Mesodermal cell (in vitro differentiated cells): ENCODE data around the gene ZIC1. TPM values are rescaled to one million over a fixed set of nuclear protein-coding genes. Genes with fewer than 3 reads are reported as not detected.
A peak's percentile ranks its signal among the peaks of the same experiment; 100 is the strongest.

Source experiments
- H3K27ac ChIP-seq: 2 replicates; pipeline ENCODE4 v1.7.0; 2013; ENCODE audit warnings: mild to moderate bottlenecking, low read depth, low read length, moderate library complexity; ENCODE audit not compliant: severe bottlenecking
- H3K36me3 ChIP-seq: 2 replicates; pipeline ENCODE4 v1.7.1; 2013; ENCODE audit warnings: mild to moderate bottlenecking, low read length, moderate library complexity; ENCODE audit not compliant: control insufficient read depth, insufficient read depth
- H3K4me1 ChIP-seq: one replicate; pipeline ENCODE4 v1.7.1; 2013; ENCODE audit warnings: mild to moderate bottlenecking, low read length; ENCODE audit not compliant: insufficient read depth, control insufficient read depth, poor library complexity, severe bottlenecking
- H3K4me3 ChIP-seq: 2 replicates; pipeline ENCODE4 v1.7.0; 2013; ENCODE audit warnings: low read length, control low read depth, mild to moderate bottlenecking; ENCODE audit not compliant: insufficient read depth, poor library complexity, severe bottlenecking; ENCODE audit errors: extremely low read depth
- H3K9me3 ChIP-seq: 2 replicates; pipeline ENCODE4 v1.7.1; 2013; ENCODE audit warnings: mild to moderate bottlenecking, low read length, moderate library complexity; ENCODE audit not compliant: control insufficient read depth
- WGBS, 2 experiments: methylation state at CpG; one replicate each; pipeline ENCODE4 v1.1.5; 2013; ENCODE audit warnings: missing lambda C conversion rate in 2 of 2; ENCODE audit not compliant: insufficient coverage in 2 of 2; 5-methylcytosine and 5-hydroxymethylcytosine counted together
- polyA plus RNA-seq, 2 experiments: library from polyadenylated mRNA; stranded (reverse); fragments of 50-300 nt; gene quantifications; one replicate each; pipeline ENCODE4 v1.2.3, GENCODE V29; 2013

Gene ZIC1
- 16.1 TPM for polyA plus RNA-seq (2013, experiment 1 of 2)
- 15.2 TPM for polyA plus RNA-seq (2013, experiment 2 of 2)

DNA sequence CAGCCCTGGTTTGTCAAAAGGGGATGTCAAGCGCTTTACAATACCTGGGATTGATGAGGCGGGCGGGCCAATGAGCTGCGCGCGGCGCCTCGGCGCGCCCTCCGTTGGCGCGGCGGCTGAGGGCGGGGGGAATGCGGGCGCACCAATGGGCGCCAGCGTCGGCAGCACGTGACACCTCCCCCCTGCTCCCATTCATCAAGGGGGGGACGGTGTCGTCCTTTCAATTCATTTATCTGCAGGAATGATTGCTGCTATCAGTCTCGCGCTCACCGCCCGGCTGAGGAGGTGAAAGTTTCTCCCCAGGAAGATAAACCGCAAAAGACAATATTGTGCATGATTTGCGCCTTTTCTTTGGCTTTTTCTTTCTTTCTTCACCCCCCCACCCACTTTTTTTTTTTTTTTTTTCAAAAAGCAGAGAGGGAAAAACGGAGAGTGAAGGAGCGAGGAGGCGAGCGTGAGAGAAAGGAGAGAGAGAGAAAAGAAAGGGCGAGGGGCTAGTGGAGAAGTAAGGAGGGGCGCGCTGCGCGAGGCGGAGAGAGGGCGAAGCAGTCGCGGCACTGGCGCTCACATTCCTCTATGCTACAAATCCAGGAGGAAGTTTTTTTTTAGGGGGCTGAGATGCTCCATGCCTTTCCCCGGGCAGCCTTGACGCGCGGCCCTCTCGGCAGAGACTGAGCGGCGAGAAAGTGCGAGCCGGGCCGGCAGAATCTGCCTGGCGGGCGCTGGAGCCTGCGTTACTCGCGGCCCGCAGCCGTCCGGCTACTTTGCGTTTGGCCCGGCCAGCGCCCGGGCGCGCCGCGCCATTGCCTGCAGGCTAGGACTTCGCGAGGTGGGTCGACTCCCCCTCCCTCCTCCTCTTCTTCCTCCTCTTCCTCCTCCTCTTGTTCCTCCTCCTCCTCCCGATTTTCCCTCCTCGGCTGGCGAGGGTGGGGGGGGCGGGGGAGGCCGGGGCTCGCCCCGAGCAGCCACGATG, at the start of gene ZIC1:
Gene ZIC1, plus strand, starts transcription at position 223 of the 973 bp plus-strand sequence. Its CDS starts 748 bp downstream, at position 971.
- Histone ChIP-seq H3K4me1 (no peaks in the 10 kb centered on the region), H3K27ac (peak within 1 kb of the TSS; percentile 48), H3K36me3 (no peaks in the 10 kb centered on the region), H3K4me3 (peak within 1 kb of the TSS; percentile 26), H3K9me3 (no peaks in the 10 kb centered on the region)
- WGBS, 2 experiments: 0 to 2% methylated on average over 34 to 49 of the region's 80 CpGs

DNA sequence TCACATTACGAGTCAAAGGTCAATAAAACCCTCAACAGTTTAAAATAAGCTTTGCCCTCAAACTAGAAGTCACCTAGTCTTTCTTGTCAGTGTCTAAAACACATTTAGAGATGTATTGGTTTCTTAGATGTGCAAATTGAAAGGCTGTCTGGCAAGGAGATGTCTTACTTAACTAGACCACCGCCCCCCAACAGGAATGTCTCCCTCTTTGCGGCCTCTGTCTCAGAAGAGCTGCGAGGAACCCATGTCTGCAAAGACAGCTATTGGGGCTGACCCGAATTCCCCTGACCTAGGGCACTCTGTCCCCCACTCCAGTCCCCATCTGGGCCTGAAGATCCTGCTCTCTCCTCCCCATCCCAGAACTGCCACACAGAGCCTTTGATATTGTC, 49.1 kb upstream of the ZIC1 start:
- H3K4me1 ChIP-seq: no peaks in the 10 kb centered on the region
- H3K9me3 ChIP-seq: no peaks in the 10 kb centered on the region
- no peak overlapping the region for H3K4me3 ChIP-seq
- no peak overlapping the region for H3K27ac ChIP-seq
- no peaks in the 10 kb centered on the region for H3K36me3 ChIP-seq
- WGBS, 2 experiments: 8 to 18% methylated on average over 2 to 5 of the region's 5 CpGs

DNA sequence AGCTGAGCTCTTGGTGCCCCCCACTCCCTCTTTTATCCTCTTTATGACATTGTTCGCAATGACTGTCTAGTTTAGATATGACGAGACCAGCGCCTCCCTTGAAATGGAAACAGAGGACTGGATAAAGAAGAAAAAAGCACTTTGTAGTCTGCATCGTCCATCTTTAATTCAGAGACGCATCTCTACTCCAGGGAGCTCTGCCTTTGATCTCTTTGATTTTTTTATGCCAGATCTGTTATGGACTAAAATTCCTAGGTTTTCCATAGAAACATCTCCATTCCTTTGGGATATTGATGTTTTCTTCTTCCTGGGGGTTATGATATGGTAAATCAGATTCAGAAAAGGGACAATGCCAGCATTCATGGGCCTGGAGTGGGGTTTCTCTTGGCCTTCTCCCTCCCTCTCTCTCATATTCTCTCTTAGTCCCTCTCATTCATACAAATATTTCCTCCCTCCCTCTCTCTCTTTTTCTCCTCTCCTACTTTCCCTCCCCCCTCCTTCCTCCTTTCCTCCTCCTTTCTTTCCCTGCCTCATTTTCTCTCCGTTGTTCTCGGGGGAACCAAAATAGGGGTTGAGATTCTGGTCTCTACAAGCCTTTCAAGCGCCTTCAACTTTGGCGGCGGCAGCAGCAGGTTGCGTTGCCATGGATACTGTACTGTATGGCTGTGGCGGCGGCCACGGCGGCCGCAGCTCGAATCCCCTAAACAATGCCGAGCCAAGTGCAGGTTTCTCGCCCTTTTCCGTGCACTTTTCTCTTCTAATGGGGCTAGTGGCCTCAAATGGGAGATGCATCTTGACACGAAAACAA, 48.3 kb upstream of the ZIC1 start:
- H3K36me3 ChIP-seq: no peaks in the 10 kb centered on the region
- H3K9me3 ChIP-seq: no peaks in the 10 kb centered on the region
- no peak overlapping the region for H3K4me3 ChIP-seq
- H3K27ac ChIP-seq: no peak overlapping the region
- WGBS, 2 experiments: 11 to 14% methylated on average over 16 to 19 of the region's 21 CpGs
- no peaks in the 10 kb centered on the region for H3K4me1 ChIP-seq

DNA sequence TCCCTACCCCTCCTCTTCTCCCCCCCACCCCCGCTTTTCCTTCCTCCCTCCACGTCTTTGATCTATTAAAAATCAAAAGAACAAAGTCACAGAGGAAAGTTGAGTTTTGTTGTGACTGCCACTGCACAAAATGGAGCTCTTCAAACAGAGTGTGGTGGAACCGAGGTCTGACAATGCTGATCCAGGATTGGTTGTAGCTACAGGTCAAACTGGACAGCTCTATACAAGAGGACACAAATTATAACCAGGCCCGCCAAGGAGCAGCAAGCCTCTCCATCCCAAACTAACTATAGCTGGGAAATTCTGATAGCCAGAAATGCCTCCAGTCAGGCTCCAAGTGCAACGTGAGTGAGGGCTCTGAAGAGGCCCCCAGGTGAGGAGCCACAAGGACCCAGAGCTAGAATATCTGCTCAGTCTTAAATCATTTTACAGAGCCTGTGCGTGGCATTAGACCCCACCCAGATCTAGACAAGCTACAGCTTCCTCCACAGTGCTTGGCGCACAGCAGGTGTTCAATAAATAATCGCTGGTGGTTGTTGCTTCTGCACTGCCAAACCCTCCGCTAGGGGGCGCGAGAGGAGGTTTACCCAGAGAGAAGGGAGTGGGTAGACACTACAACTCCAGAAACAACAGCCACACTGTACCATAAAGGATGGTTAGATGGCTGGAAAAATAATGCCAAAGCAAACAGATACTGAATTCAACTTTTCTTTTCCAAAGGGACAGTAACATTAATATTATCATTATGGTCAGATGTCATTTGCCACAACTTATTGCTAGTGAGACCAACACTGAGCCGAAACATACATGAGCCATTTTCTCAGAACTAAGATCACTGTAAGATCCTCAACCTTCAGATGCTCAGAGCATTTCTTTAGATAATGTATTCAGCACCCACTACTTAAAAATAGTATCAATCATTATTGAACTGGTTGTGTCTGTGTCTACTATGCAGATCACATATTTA, 47.4 kb upstream of the ZIC1 start:
- Histone ChIP-seq H3K36me3 (no peaks in the 10 kb centered on the region), H3K4me3 (no peak overlapping the region), H3K27ac (no peak overlapping the region), H3K9me3 (no peaks in the 10 kb centered on the region), H3K4me1 (no peaks in the 10 kb centered on the region)
- WGBS, 2 experiments: 8 to 31% methylated on average over 3 to 4 of the region's 12 CpGs

DNA sequence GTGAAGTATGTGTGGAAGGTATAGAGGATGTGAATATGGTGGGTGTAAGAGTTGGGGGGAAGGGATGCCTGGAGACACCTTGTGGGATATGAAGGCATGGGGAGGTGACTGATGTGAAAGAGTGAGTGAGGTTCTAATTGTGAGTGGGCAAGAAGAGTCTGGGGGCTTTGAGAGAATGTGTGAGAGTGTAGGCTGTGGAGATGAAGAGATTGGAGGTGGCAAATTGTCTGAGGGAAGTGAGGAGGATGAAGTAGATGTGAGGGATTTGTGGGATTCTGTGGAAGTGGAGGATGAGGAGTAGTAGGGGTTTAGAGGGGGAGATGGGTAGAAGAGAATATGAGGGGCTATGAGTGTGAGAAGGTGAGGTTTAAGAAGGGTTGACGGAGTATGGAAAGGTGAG, 44.4 kb upstream of the ZIC1 start:
- H3K9me3 ChIP-seq: no peaks in the 10 kb centered on the region
- H3K4me3 ChIP-seq: no peak overlapping the region
- no peaks in the 10 kb centered on the region for H3K4me1 ChIP-seq
- H3K36me3 ChIP-seq: no peaks in the 10 kb centered on the region
- H3K27ac ChIP-seq: no peak overlapping the region
- 40 to 50% methylated on average over 1 of the region's 1 CpG for WGBS, 2 experiments

DNA sequence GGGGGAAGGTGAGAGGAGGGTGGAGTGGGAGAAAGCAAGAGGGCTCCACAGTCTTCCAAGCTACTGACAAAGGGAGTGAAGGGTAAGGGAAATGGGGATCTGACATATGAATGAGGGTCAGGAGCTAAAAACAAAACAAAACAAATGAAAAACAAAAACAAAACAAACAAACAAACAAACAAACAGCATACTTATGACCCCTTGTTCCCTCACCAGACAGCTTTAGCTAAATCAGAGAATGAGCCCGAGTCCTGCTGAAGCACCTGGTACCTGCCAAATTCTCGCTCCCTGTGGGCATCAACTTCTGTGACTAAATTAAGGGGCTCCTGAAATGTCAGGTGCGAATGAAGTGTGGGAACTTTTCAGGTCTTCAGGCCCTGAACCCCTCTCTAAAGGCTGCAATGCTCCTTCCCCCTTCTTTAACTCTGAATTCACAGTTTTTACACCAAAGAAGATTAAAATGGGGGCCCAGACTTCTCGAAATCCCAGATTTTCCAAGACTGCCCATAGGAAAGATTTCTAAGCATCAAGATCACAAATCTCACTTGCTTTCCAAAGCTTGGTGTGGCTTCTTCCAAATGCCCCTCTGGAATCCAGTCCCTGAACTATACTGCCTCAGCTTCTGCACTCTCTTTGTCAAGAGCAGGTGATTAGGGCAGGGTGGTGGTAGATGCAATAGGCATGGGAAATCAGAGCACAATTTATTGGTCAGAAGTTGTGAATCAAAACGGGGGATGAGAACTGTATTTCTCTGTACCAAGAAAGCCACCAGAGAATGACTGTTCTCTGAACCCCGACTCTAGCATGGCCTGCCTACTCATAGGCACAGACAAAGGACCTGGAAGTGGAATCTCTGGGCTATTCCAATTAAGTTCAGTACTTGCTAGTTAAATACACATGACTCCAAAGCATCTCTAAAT, 43.7 kb upstream of the ZIC1 start:
- Histone ChIP-seq H3K4me1 (no peaks in the 10 kb centered on the region), H3K36me3 (no peaks in the 10 kb centered on the region), H3K27ac (no peak overlapping the region), H3K9me3 (no peaks in the 10 kb centered on the region), H3K4me3 (no peak overlapping the region)
- WGBS, 2 experiments: 68 to 75% methylated on average over 1 to 5 of the region's 6 CpGs

DNA sequence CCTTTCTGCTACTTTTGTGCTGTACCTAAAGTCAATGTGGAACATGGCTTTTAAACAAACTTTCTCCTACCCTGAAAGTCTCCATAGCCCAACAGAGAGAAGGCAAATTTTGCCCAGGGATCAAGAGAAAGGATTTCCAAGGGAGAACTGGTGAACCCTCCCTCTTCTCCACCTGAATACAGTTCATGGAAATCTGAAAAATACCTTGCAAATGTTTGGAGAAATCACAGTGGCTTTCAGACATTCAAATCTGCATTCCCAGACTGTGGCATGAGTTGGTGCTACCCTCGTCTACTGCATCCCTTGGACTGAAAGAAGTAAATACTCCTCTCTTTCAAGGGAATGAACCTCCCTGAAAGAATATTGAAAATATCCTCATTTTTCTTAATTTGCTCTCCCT, 41.5 kb upstream of the ZIC1 start:
- H3K36me3 ChIP-seq: no peaks in the 10 kb centered on the region
- H3K4me3 ChIP-seq: no peak overlapping the region
- no peak overlapping the region for H3K27ac ChIP-seq
- 0% methylated on average over 1 of the region's 1 CpG; no CpG with 5 or more reads in 1 of the 2 experiments for WGBS, 2 experiments
- no peaks in the 10 kb centered on the region for H3K4me1 ChIP-seq
- H3K9me3 ChIP-seq: no peaks in the 10 kb centered on the region

DNA sequence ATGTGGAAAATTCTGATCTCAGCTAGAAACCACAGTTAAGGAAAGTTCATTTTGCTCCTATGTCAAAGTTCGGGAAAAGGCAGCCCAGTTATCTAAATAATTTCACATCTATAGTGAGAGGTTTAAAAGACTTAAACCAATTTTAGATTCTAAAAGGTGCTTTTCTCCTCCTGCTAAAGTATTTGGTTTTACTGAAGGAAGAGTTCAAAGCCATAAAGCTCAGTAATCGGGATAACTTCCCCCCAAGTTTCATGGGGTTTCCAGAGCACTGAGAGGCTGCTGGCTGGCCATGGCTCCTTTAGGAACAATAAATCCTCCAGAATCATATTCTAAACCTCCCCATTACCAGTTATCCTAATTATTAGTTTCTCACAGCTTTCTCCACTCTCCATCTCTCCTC, 41.0 kb upstream of the ZIC1 start:
- WGBS, 2 experiments: 0 to 10% methylated on average over 1 of the region's 2 CpGs

DNA sequence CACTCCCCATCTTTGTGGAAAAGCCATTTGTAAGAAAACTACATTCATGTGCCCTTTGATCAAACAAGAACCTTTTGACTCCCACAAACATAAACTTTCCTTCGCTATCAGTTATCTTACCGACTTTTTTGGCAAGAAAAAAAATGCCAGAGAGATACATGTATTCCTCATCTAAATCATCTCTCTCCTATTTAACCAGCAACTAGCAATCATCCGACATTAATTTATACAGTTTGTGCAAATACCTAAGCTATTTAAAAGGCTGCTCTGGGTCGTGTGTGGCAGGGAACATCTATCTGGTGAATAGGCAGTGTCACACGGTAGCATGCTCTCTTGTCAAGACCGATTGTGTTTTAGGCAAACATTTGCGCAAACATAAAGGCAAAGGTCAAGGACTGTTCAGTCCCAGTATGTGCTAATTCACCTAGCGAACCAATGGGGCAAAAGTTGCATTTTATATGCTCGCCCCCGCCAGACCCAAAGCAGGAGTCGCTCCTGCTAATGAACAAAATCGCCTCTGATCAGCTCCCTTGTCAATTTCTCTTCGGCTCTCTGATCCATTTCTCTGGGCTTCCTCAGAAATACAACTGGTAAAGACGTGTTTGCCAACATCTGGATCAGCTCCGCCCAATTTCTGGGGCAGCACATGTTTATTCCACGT, 40.5 kb upstream of the ZIC1 start:
- Histone ChIP-seq H3K27ac (no peak overlapping the region), H3K4me3 (no peak overlapping the region), H3K36me3 (no peaks in the 10 kb centered on the region), H3K9me3 (no peaks in the 10 kb centered on the region), H3K4me1 (no peaks in the 10 kb centered on the region)
- WGBS, 2 experiments: 3 to 5% methylated on average over 12 to 15 of the region's 16 CpGs

More for the DNA sequence above, 41.0 kb upstream of the ZIC1 start:
- H3K4me3 ChIP-seq: no peak overlapping the region
- H3K4me1 ChIP-seq: no peaks in the 10 kb centered on the region
- H3K36me3 ChIP-seq: no peaks in the 10 kb centered on the region
- H3K27ac ChIP-seq: no peak overlapping the region
- H3K9me3 ChIP-seq: no peaks in the 10 kb centered on the region
